Measurements from ENCODE around the gene MYO1D. TPM values are rescaled to one million over a fixed set of nuclear protein-coding genes. Genes with fewer than 3 reads are reported as not detected.

The MYO1D gene
- total and polyA plus RNA-seq, 2 donors (not counting 1 experiment from before 2014, with no cell fraction given): 5.4 to 26.7 TPM

GRCh38 chr17:32901743-32902142 lies 24.8 kb upstream of the MYO1D start:
- no peaks in the 10 kb centered on the region for H4K20me1 ChIP-seq (ENCODE audit: control insufficient read depth, insufficient read depth, low read length, poor library complexity, severe bottlenecking)
- peaks cover 19% of the 10 kb centered on the region for H3K27me3 Mint-ChIP-seq
- H3K79me2 ChIP-seq (ENCODE audit: control insufficient read depth, insufficient read depth, low read length): no peaks in the 10 kb centered on the region
- H3K4me3 ChIP-seq (ENCODE audit: control extremely low read depth in 1 of 5, extremely low read depth in 1 of 5, insufficient read depth in 1 of 5, low read depth in 2 of 5, low read length in 4 of 5): no peak overlapping the region
- H3K27ac ChIP-seq (ENCODE audit: low read length in 2 of 2): no peak overlapping the region
- no peaks in the 10 kb centered on the region for H3K4me1 Mint-ChIP-seq
- no CpG with 5 or more reads among the region's 4 CpGs for WGBS (ENCODE audit: insufficient coverage)
- intact Hi-C loops (cut with micrococcal nuclease): no loop called here
- H3K4me1 ChIP-seq (ENCODE audit: control insufficient read depth in 2 of 2, insufficient read depth in 2 of 2, low read length in 2 of 2): no peaks in the 10 kb centered on the region
- H3K4me3 Mint-ChIP-seq: no peak overlapping the region
- H3K36me3 ChIP-seq (replicated peaks in 1 of 2; ENCODE audit: control extremely low read depth in 1 of 2, control insufficient read depth in 1 of 2, extremely low read depth in 1 of 2, insufficient read depth in 2 of 2, low read length in 1 of 2): no peaks in the 10 kb centered on the region
- ChIA-PET CTCF (no interaction called here), POLR2A (no interaction called here)
- H3K9me3 ChIP-seq (ENCODE audit: control extremely low read depth in 1 of 3, control insufficient read depth in 2 of 3, insufficient read depth in 1 of 3, low read length in 2 of 3): no peaks in the 10 kb centered on the region
- H3K27ac Mint-ChIP-seq: no peak overlapping the region
- DNase-seq: no peak
- no peak overlapping the region for H2AFZ ChIP-seq (ENCODE audit: insufficient read depth, low read depth, low read length, poor library complexity, severe bottlenecking)
- H3K9ac ChIP-seq (ENCODE audit: low read length): no peak overlapping the region
- ATAC-seq (ENCODE audit: low read depth): no peak
- H3K27me3 ChIP-seq (replicated peaks in 1 of 4; ENCODE audit: control extremely low read depth in 1 of 4, control insufficient read depth in 3 of 4, insufficient read depth in 4 of 4, low read length in 3 of 4): peaks cover 0 to 7% (median 1%) of the 10 kb centered on the region in 4 experiments
- H3K9me3 Mint-ChIP-seq (ENCODE audit: insufficient read depth): no peaks in the 10 kb centered on the region
- no peak overlapping the region for H3K4me2 ChIP-seq (replicated peaks; ENCODE audit: low read depth, low read length, poor library complexity, severe bottlenecking)
- TF ChIP-seq CTCF (IDR thresholded peaks at IDR 0.05) (no peak), EZH2 (IDR thresholded peaks at IDR 0.05; ENCODE audit: borderline replicate concordance, insufficient read depth, low read depth, low read length, poor library complexity, severe bottlenecking) (no peak)

DNA sequence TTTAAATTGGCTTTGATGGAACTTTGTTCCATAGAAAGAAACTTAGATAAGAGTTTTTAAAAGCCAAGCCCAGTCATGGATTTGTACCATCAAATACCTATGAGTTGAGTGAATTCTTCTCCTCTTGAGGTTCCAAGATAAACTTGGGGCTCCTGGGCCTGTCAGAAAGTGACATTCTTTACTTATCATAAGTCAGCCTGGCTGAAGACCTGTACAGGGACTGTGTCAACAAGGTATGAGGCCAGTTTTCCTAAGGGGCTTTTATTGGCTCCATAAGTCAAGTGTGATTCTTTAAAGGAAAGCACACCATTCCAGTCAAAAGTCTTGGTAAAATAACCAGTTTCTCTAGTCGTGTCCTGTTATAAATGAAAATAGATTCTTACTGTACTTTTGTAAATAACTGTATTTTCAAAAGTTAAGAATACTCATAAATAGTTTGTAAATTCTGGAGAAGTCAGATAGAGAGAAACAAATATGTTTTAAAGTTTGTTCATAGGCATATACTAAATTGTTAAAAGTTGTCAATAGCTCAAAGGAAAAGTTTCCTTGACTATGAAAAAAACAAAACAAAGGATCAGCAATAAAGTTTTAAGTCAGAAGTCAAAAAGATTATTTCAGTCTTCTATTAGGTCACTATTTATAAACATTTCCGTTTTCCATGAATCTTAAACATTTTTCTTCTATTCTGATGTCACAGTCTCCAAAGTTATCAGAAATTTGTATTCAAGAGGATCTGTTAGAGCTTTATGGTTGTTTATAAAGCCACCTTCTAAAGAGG lies 22.5 kb upstream of the MYO1D start:
- no peaks in the 10 kb centered on the region for H3K9me3 Mint-ChIP-seq (ENCODE audit: insufficient read depth)
- Histone ChIP-seq H3K36me3 (replicated peaks in 1 of 2; ENCODE audit: control extremely low read depth in 1 of 2, control insufficient read depth in 1 of 2, extremely low read depth in 1 of 2, insufficient read depth in 2 of 2, low read length in 1 of 2) (no peaks in the 10 kb centered on the region), H3K27ac (ENCODE audit: low read length in 2 of 2) (no peak overlapping the region), H3K27me3 (replicated peaks in 1 of 4; ENCODE audit: control extremely low read depth in 1 of 4, control insufficient read depth in 3 of 4, insufficient read depth in 4 of 4, low read length in 3 of 4) (peaks cover 0 to 3% (median 2%) of the 10 kb centered on the region in 4 experiments), H3K4me2 (replicated peaks; ENCODE audit: low read depth, low read length, poor library complexity, severe bottlenecking) (no peak overlapping the region), H3K79me2 (ENCODE audit: control insufficient read depth, insufficient read depth, low read length) (no peaks in the 10 kb centered on the region), H3K4me1 (ENCODE audit: control insufficient read depth in 2 of 2, insufficient read depth in 2 of 2, low read length in 2 of 2) (no peaks in the 10 kb centered on the region), H2AFZ (ENCODE audit: insufficient read depth, low read depth, low read length, poor library complexity, severe bottlenecking) (no peak overlapping the region), H4K20me1 (ENCODE audit: control insufficient read depth, insufficient read depth, low read length, poor library complexity, severe bottlenecking) (no peaks in the 10 kb centered on the region), H3K9me3 (ENCODE audit: control extremely low read depth in 1 of 3, control insufficient read depth in 2 of 3, insufficient read depth in 1 of 3, low read length in 2 of 3) (no peaks in the 10 kb centered on the region), H3K9ac (ENCODE audit: low read length) (no peak overlapping the region), H3K4me3 (ENCODE audit: control extremely low read depth in 1 of 5, extremely low read depth in 1 of 5, insufficient read depth in 1 of 5, low read depth in 2 of 5, low read length in 4 of 5) (no peak overlapping the region)
- POLR2A ChIA-PET: no interaction called here
- no peak overlapping the region for H3K4me3 Mint-ChIP-seq
- CTCF ChIA-PET: interaction anchor here (0.7 to 1.3 kb wide), 2 partner anchors 22 to 116 kb away, joined by 3 read pairs; partner anchors contain the start of gene MYO1D
- ATAC-seq (ENCODE audit: low read depth): no peak
- H3K27me3 Mint-ChIP-seq: peaks cover 14% of the 10 kb centered on the region
- no peaks in the 10 kb centered on the region for H3K4me1 Mint-ChIP-seq
- no peak overlapping the region for H3K27ac Mint-ChIP-seq
- WGBS (ENCODE audit: insufficient coverage): no CpG with 5 or more reads among the region's 2 CpGs
- intact Hi-C loops (cut with micrococcal nuclease): no loop called here
- DNase-seq: no peak
- TF ChIP-seq CTCF (IDR thresholded peaks at IDR 0.05) (no peak), EZH2 (IDR thresholded peaks at IDR 0.05; ENCODE audit: borderline replicate concordance, insufficient read depth, low read depth, low read length, poor library complexity, severe bottlenecking) (no peak)
